ENCODE data around the gene NINL. TPM values are rescaled to one million over a fixed set of nuclear protein-coding genes. Genes with fewer than 3 reads are reported as not detected.
"Not testable (repeated sequence)": the region's sequence is repeated elsewhere in the genome, so short reads cannot be mapped to it uniquely, and the experiment has no call there.

Gene NINL
- total RNA-seq, 1 experiment from 2014 or later: 0.19 TPM

- no peaks in the 10 kb centered on the region for H3K27me3 ChIP-seq (ENCODE audit: low read length)
Measured at GRCh38 chr20:25553819-25554296, 31.5 kb downstream of the NINL start.

GRCh38 chr20:25552977-25553376, 32.4 kb downstream of the NINL start:
- no peaks in the 10 kb centered on the region for H4K20me1 ChIP-seq (ENCODE audit: insufficient read depth, low read depth, low read length)
- H3K9me3 ChIP-seq (ENCODE audit: low read length): no peaks in the 10 kb centered on the region
- no peaks in the 10 kb centered on the region for H3K27me3 ChIP-seq (ENCODE audit: low read length)
- no peak overlapping the region for H2AFZ ChIP-seq (ENCODE audit: low read length)
- H3K4me1 ChIP-seq (ENCODE audit: low read length): no peaks in the 10 kb centered on the region; the same call in 1 of the 2 replicates
- H3K4me3 ChIP-seq (ENCODE audit: low read length): no peak overlapping the region
- no peak overlapping the region for H3K27ac ChIP-seq (ENCODE audit: low read length)
- H3K36me3 ChIP-seq (ENCODE audit: insufficient read depth, low read length): no peaks in the 10 kb centered on the region
- no peak overlapping the region for H3K4me2 ChIP-seq (ENCODE audit: low read depth, low read length, poor library complexity, severe bottlenecking)
- no peaks in the 10 kb centered on the region for H3K9me2 ChIP-seq (replicated peaks; ENCODE audit: insufficient read depth, low read length)
- no peak overlapping the region for H3K9ac ChIP-seq (ENCODE audit: low read length)
- H3K79me2 ChIP-seq (ENCODE audit: low read length): no peaks in the 10 kb centered on the region
- DNase-seq: no peak

More at GRCh38 chr20:25553819-25554296, 31.5 kb downstream of the NINL start:
- no peak overlapping the region for H3K27ac ChIP-seq (ENCODE audit: low read length)
- H4K20me1 ChIP-seq (ENCODE audit: insufficient read depth, low read depth, low read length): no peaks in the 10 kb centered on the region
- no peaks in the 10 kb centered on the region for H3K9me2 ChIP-seq (replicated peaks; ENCODE audit: insufficient read depth, low read length)
- H2AFZ ChIP-seq (ENCODE audit: low read length): no peak overlapping the region
- no peaks in the 10 kb centered on the region for H3K9me3 ChIP-seq (ENCODE audit: low read length)
- H3K79me2 ChIP-seq (ENCODE audit: low read length): no peaks in the 10 kb centered on the region
- no peak overlapping the region for H3K4me3 ChIP-seq (ENCODE audit: low read length)
- H3K4me1 ChIP-seq (ENCODE audit: low read length): no peaks in the 10 kb centered on the region
- peak; percentile 11 for DNase-seq
- no peak overlapping the region for H3K9ac ChIP-seq (ENCODE audit: low read length)
- no peaks in the 10 kb centered on the region for H3K36me3 ChIP-seq (ENCODE audit: insufficient read depth, low read length)
- H3K4me2 ChIP-seq (ENCODE audit: low read depth, low read length, poor library complexity, severe bottlenecking): no peak overlapping the region

DNA sequence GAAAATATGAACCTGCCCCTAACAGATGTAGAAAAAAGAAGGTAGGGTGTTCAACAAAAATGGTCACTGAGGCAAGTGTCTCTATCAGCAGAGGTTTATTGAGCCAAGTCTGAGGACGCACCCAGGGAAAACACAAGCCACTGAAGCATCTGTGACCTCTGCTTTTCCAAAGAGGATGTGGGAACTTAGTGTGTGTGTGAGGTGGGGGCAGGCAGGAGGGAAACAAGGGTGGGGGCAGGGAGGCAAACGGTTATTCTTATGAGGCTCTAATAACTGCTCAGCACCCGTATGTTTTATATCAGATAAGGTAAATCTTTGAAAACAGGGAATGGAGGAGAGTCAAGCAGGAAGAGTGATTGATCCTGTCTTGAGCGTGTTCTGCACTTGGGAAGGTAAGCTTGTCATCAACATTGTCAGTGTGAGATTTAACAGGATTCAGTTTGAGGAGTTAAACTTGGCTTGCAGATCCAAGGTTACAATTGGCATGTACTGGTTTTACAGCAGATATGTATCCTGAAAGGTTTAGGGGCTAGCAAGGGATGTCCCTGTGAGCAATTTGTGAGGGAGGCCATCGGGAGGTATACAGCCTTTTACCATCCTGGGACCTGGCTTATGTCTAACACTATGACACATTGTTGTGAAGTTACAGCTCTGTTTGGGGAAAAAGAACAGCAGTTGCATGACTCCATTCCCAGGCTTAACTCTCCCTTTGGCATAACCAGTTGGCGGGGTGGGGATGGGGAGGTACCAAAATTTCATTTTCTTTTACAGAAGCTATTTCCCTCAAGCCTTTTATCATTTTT, 33.7 kb downstream of the NINL start:
- no peak overlapping the region for H2AFZ ChIP-seq (ENCODE audit: low read length)
- H3K9me2 ChIP-seq (replicated peaks; ENCODE audit: insufficient read depth, low read length): no peaks in the 10 kb centered on the region
- no peaks in the 10 kb centered on the region for H3K79me2 ChIP-seq (ENCODE audit: low read length)
- H3K9ac ChIP-seq (ENCODE audit: low read length): no peak overlapping the region
- H3K36me3 ChIP-seq (ENCODE audit: insufficient read depth, low read length): no peaks in the 10 kb centered on the region
- no peaks in the 10 kb centered on the region for H4K20me1 ChIP-seq (ENCODE audit: insufficient read depth, low read depth, low read length)
- H3K27me3 ChIP-seq (ENCODE audit: low read length): no peaks in the 10 kb centered on the region
- DNase-seq: peak; percentile 14
- H3K4me3 ChIP-seq (ENCODE audit: low read length): no peak overlapping the region
- no peak overlapping the region for H3K4me2 ChIP-seq (ENCODE audit: low read depth, low read length, poor library complexity, severe bottlenecking)
- H3K4me1 ChIP-seq (ENCODE audit: low read length): no peaks in the 10 kb centered on the region; the same call in 1 of the 2 replicates
- no peak overlapping the region for H3K27ac ChIP-seq (ENCODE audit: low read length)
- no peaks in the 10 kb centered on the region for H3K9me3 ChIP-seq (ENCODE audit: low read length)

DNA sequence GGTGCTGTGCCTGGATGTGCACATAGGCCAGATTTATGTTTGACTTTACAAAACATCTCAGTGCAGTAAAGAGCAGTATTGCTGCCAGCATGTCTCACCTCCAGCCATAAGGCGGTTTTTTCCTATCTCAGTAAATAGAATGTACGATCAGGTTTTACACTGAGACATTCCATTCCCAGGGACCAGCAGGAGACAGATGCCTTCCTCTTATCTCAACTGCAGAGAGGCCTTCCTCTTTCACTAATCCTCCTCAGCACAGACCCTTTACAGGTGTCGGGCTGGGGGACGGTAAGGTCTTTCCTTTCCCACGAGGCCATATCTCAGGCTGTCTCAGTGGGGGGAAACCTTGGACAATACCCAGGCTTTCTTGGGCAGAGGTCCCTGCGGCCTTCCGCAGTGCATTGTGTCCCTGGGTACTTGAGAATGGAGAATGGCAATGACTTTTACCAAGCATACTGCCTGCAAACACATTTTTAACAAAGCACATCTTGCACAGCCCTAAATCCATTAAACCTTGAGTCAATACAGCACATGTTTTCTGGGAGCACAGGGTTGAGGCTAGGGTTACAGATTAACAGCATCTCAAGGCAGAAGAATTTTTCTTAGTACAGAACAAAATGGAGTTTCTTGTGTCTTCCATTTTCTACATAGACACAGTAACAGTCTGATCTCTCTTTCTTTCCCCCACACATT, 34.5 kb downstream of the NINL start:
- not testable (repeated sequence) for H3K27me3 ChIP-seq (ENCODE audit: low read length); H3K9ac ChIP-seq (ENCODE audit: low read length); H3K9me3 ChIP-seq (ENCODE audit: low read length); H4K20me1 ChIP-seq (ENCODE audit: insufficient read depth, low read depth, low read length); H2AFZ ChIP-seq (ENCODE audit: low read length); H3K9me2 ChIP-seq (replicated peaks; ENCODE audit: insufficient read depth, low read length); H3K27ac ChIP-seq (ENCODE audit: low read length); H3K4me3 ChIP-seq (ENCODE audit: low read length); H3K36me3 ChIP-seq (ENCODE audit: insufficient read depth, low read length); H3K4me1 ChIP-seq (ENCODE audit: low read length); H3K4me2 ChIP-seq (ENCODE audit: low read depth, low read length, poor library complexity, severe bottlenecking); H3K79me2 ChIP-seq (ENCODE audit: low read length)
- DNase-seq: peak; percentile 29

GRCh38 chr20:25549843-25550477, 35.4 kb downstream of the NINL start:
- H4K20me1 ChIP-seq (ENCODE audit: insufficient read depth, low read depth, low read length): no peaks in the 10 kb centered on the region
- H3K9me2 ChIP-seq (replicated peaks; ENCODE audit: insufficient read depth, low read length): no peaks in the 10 kb centered on the region
- no peak overlapping the region for H2AFZ ChIP-seq (ENCODE audit: low read length)
- H3K9ac ChIP-seq (ENCODE audit: low read length): no peak overlapping the region
- no peak for DNase-seq
- H3K4me2 ChIP-seq (ENCODE audit: low read depth, low read length, poor library complexity, severe bottlenecking): no peak overlapping the region
- H3K4me1 ChIP-seq (ENCODE audit: low read length): no peaks in the 10 kb centered on the region; the same call in 1 of the 2 replicates
- no peaks in the 10 kb centered on the region for H3K9me3 ChIP-seq (ENCODE audit: low read length)
- no peaks in the 10 kb centered on the region for H3K79me2 ChIP-seq (ENCODE audit: low read length)
- H3K4me3 ChIP-seq (ENCODE audit: low read length): no peak overlapping the region
- H3K36me3 ChIP-seq (ENCODE audit: insufficient read depth, low read length): no peaks in the 10 kb centered on the region
- H3K27ac ChIP-seq (ENCODE audit: low read length): no peak overlapping the region
- no peaks in the 10 kb centered on the region for H3K27me3 ChIP-seq (ENCODE audit: low read length)

GRCh38 chr20:25549172-25549773, 36.1 kb downstream of the NINL start:
- Histone ChIP-seq H3K9ac (ENCODE audit: low read length) (no peak overlapping the region), H3K79me2 (ENCODE audit: low read length) (no peaks in the 10 kb centered on the region), H3K9me3 (ENCODE audit: low read length) (no peaks in the 10 kb centered on the region), H3K36me3 (ENCODE audit: insufficient read depth, low read length) (no peaks in the 10 kb centered on the region), H3K27ac (ENCODE audit: low read length) (no peak overlapping the region), H3K27me3 (ENCODE audit: low read length) (no peaks in the 10 kb centered on the region), H3K9me2 (replicated peaks; ENCODE audit: insufficient read depth, low read length) (no peaks in the 10 kb centered on the region), H4K20me1 (ENCODE audit: insufficient read depth, low read depth, low read length) (no peaks in the 10 kb centered on the region), H3K4me3 (ENCODE audit: low read length) (no peak overlapping the region), H3K4me2 (ENCODE audit: low read depth, low read length, poor library complexity, severe bottlenecking) (no peak overlapping the region), H2AFZ (ENCODE audit: low read length) (no peak overlapping the region), H3K4me1 (ENCODE audit: low read length) (no peaks in the 10 kb centered on the region; the same call in 1 of the 2 replicates)
- DNase-seq: no peak

DNA sequence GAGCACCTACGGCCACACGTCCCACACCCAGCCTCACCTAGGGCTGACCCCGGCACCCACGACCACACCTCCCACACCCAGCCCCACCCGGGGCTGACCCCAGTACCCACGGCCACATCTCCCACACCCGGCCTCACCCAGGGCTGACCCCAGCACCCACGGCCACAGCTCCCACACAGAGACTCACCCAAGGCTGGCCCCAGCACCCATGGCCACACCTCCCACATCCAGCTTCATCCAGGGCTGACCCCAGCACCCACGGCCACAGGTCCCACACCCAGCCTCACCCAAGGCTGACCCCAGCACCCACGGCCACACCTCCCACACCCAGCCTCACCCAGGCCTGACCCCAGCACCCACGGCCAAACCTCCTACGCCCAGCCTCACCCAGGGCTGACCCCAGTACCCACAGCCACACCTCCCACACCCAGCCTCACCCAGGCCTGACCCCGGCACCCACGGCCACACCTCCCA, 36.7 kb downstream of the NINL start:
- Histone ChIP-seq H3K4me2 (ENCODE audit: low read depth, low read length, poor library complexity, severe bottlenecking) (no peak overlapping the region), H3K27me3 (ENCODE audit: low read length) (no peaks in the 10 kb centered on the region), H3K36me3 (ENCODE audit: insufficient read depth, low read length) (no peaks in the 10 kb centered on the region), H3K9ac (ENCODE audit: low read length) (no peak overlapping the region), H2AFZ (ENCODE audit: low read length) (no peak overlapping the region), H3K9me3 (ENCODE audit: low read length) (no peaks in the 10 kb centered on the region), H3K9me2 (replicated peaks; ENCODE audit: insufficient read depth, low read length) (no peaks in the 10 kb centered on the region), H4K20me1 (ENCODE audit: insufficient read depth, low read depth, low read length) (no peaks in the 10 kb centered on the region), H3K4me1 (ENCODE audit: low read length) (no peaks in the 10 kb centered on the region; the same call in 1 of the 2 replicates), H3K4me3 (ENCODE audit: low read length) (no peak overlapping the region), H3K79me2 (ENCODE audit: low read length) (no peaks in the 10 kb centered on the region), H3K27ac (ENCODE audit: low read length) (no peak overlapping the region)
- DNase-seq: no peak
